Cardiac muscle cell (in vitro differentiated cells and primary cell): Measurements from ENCODE around the gene CYP2S1. TPM values are rescaled to one million over a fixed set of nuclear protein-coding genes. Genes with fewer than 3 reads are reported as not detected.

Experiments
- DNase-seq, 2 donors: peaks; one replicate each; pipeline versions ENCODE4 v3.0.0 to v3.0.0-alpha.2; 2010 to 2017; ENCODE audit warnings: low read depth in 1 of 2, low spot score in 1 of 2
- H3K27ac ChIP-seq: fragments of 200-600 bp; sonication (generic); 2 replicates; pipeline ENCODE4 v1.5.1; 2016
- H3K27me3 ChIP-seq: fragments of 200-600 bp; sonication (generic); 2 replicates; pipeline ENCODE4 v1.6.0; 2016; ENCODE audit warnings: control low read depth
- H3K36me3 ChIP-seq: fragments of 200-600 bp; sonication (generic); 2 replicates; pipeline ENCODE4 v1.5.1; 2016; ENCODE audit warnings: control low read depth
- H3K4me1 ChIP-seq: fragments of 200-600 bp; sonication (generic); 2 replicates; pipeline ENCODE4 v1.8.1; 2017; ENCODE audit warnings: low read depth, mild to moderate bottlenecking, mixed run types
- H3K4me3 ChIP-seq: fragments of 200-600 bp; sonication (generic); 2 replicates; pipeline ENCODE4 v1.5.1; 2016; ENCODE audit warnings: mild to moderate bottlenecking
- H3K9me3 ChIP-seq: fragments of 200-600 bp; sonication (generic); 2 replicates; pipeline ENCODE4 v1.5.1; 2017; ENCODE audit warnings: low read depth, mild to moderate bottlenecking, control low read depth
- polyA plus RNA-seq: library from polyadenylated mRNA; unstranded; fragments of >200 nt; fragmentation: Nextera tagmentation; extraction: Ambion mirVana; gene quantifications from 2 replicates; pipeline ENCODE4 v1.2.1, GENCODE V29; 2016
- total RNA-seq: library from RNA; depleted of rRNA; stranded (reverse); fragments of >200 nt; gene quantifications from 2 replicates; pipeline ENCODE4 v1.2.3, GENCODE V29; 2016
- TF ChIP-seq, protein P1 (sequence below): IDR thresholded peaks from 2 replicates; pipeline ENCODE4 v1.5.1; 2012; ENCODE audit warnings: low read depth, mild to moderate bottlenecking, low read length

CYP2S1 gene
- total and polyA plus RNA-seq, 2 experiments from 2014 or later: 1.8 to 2.3 TPM

DNA sequence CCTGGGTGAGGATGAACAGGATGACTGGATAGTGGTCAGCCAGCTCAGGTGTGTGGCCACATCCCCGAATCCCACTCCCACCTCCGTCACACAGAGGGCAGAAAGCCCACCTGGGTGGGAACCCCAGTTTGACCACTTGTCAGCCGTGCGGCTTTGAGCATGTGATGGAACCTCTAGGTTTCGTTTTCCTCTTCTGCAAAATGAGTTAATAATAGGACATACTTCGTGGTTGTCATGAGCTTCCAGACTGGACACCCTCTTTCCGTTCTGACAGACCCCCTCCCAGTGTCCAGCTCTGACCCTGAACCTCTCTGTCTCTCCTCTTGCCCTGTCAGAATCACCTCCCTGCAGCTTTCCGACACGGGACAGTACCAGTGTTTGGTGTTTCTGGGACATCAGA lies 27.8 kb downstream of the CYP2S1 start:
- H3K36me3 ChIP-seq: no peaks in the 10 kb centered on the region
- DNase-seq: no peak
- H3K9me3 ChIP-seq: no peaks in the 10 kb centered on the region
- TF ChIP-seq, protein P1, sequence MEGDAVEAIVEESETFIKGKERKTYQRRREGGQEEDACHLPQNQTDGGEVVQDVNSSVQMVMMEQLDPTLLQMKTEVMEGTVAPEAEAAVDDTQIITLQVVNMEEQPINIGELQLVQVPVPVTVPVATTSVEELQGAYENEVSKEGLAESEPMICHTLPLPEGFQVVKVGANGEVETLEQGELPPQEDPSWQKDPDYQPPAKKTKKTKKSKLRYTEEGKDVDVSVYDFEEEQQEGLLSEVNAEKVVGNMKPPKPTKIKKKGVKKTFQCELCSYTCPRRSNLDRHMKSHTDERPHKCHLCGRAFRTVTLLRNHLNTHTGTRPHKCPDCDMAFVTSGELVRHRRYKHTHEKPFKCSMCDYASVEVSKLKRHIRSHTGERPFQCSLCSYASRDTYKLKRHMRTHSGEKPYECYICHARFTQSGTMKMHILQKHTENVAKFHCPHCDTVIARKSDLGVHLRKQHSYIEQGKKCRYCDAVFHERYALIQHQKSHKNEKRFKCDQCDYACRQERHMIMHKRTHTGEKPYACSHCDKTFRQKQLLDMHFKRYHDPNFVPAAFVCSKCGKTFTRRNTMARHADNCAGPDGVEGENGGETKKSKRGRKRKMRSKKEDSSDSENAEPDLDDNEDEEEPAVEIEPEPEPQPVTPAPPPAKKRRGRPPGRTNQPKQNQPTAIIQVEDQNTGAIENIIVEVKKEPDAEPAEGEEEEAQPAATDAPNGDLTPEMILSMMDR: no peak
- no peak overlapping the region for H3K27ac ChIP-seq
- H3K27me3 ChIP-seq: no peaks in the 10 kb centered on the region
- H3K4me3 ChIP-seq: no peak overlapping the region
- peaks cover 7% of the 10 kb centered on the region for H3K4me1 ChIP-seq

DNA sequence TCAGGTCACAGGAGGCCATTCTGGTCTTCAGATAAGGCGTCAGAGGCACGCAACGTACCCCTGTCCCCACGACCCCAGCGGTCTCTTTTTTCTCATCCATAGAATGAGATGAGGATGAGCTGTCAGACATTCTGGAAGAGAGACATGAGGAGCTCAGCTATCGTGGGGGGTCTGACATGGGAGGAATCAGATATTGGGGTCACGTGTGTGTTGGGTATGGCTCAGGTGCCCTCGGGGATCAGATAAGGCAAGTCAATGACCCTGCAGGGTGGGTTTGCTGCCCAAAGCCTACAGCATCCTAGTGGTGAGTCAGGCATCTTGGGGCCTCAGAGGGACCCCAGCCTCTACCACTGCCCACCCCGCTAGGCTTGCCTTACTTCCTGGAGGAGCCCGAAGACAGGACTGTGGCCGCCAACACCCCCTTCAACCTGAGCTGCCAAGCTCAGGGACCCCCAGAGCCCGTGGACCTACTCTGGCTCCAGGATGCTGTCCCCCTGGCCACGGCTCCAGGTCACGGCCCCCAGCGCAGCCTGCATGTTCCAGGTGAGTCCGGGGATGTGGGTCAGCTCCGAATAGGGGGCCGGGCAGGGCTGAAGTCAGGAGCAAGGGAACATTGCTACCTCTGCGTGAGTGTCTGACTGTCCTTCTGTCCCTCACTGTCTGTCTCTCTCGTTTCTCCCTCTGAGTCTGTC lies 28.6 kb downstream of the CYP2S1 start:
- no peaks in the 10 kb centered on the region for H3K36me3 ChIP-seq
- H3K9me3 ChIP-seq: no peaks in the 10 kb centered on the region
- no peak overlapping the region for H3K27ac ChIP-seq
- H3K4me1 ChIP-seq: peaks cover 16% of the 10 kb centered on the region
- no peaks in the 10 kb centered on the region for H3K27me3 ChIP-seq
- no peak for DNase-seq
- TF ChIP-seq, protein P1: no peak
- no peak overlapping the region for H3K4me3 ChIP-seq

DNA sequence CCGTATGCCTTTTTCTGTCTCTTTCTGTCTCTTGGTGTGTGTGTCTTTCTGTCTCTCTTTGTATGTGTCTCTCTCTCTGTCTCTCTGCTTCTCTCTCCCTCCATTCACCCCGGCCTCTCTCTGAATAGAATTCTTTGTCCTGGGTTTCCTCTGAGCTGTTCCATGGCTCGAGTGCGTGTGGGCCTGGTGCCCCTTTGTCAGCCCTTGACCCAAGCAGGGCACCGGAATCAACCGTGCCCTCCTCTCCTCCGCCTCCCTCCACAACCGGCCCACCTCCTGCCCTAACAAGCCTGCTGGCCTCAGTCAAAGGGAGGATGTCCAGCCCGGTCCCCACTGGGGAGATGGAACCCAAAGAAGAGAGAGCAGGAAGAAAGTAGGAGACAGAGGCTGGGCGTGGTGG lies 29.2 kb downstream of the CYP2S1 start:
- Histone ChIP-seq H3K27me3 (no peaks in the 10 kb centered on the region), H3K36me3 (no peaks in the 10 kb centered on the region), H3K9me3 (no peaks in the 10 kb centered on the region), H3K27ac (no peak overlapping the region), H3K4me1 (peaks cover 17% of the 10 kb centered on the region), H3K4me3 (no peak overlapping the region)
- TF ChIP-seq, protein P1: no peak
- no peak for DNase-seq

DNA sequence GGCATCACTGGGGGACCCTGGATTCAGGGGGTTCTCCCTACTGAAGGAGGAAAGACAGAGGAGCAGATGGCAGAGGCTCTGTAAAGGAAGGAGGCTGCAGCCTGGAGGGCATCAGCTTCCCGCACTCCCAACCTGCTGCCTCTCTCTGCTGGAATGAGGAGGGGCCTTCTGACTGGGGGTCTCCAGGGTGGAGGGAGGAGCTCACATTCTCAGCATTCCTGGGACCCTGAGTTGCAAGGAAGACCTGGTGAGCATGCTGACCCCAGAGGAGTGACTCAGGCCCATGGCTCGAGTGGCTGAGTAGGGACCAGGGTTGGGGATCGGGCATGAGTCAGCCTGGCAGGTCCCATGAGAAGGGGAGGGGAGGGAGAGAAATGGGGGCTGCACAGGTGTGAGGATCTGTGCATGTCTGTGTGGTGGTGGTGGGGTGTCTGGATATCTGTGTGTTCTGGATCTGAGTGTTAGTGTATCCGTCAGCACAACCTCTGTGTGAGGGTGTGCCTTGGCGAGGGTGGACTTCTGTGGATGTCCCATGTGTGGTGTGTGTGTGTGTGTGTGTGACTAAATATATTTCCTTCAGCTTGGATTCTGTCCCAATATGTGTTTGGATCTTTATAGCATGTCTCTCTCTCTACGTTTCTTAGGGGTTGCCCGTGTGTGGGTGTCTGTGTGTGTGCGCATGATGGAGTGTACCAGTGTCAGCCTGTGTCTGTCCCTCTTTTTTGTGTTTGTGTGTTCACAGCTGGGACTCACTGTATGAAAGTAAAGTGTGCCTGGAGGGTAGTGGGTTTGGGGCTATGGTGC lies 30.6 kb downstream of the CYP2S1 start:
- Histone ChIP-seq H3K4me3 (no peak overlapping the region), H3K4me1 (peaks cover 17% of the 10 kb centered on the region), H3K27ac (peak overlapping the region; percentile 39), H3K27me3 (no peaks in the 10 kb centered on the region), H3K36me3 (no peaks in the 10 kb centered on the region), H3K9me3 (no peaks in the 10 kb centered on the region)
- TF ChIP-seq, protein P1: no peak
- peak; percentile 29 to 44 for DNase-seq

DNA sequence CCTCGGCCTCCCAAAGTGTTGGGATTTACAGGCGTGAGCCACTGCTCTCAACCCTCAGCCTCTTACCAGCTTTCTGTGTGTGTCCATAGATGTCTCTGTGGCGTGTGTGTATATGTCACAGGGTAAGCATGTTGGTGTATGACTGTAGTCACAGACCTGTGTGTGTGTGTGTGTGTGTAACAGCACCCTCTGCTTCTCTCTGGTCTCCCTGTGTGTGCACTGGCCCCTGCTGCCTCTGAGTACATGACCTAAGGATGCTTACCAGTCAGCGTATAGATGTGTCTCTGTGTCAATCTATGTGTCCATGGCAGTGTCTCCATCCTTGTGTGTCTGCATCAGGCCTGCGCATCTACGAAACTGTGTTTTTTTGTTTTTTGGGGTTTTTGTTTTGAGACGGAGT lies 31.6 kb downstream of the CYP2S1 start:
- H3K4me1 ChIP-seq: peaks cover 17% of the 10 kb centered on the region
- DNase-seq: no peak
- no peaks in the 10 kb centered on the region for H3K27me3 ChIP-seq
- no peak overlapping the region for H3K4me3 ChIP-seq
- no peaks in the 10 kb centered on the region for H3K9me3 ChIP-seq
- H3K27ac ChIP-seq: peak overlapping the region; percentile 39
- TF ChIP-seq, protein P1: no peak
- H3K36me3 ChIP-seq: no peaks in the 10 kb centered on the region
